H54 (cell line): ENCODE data around the gene ZSWIM6.

Experiments
- DNase-seq: peaks from one replicate; pipeline ENCODE4 v3.0.0; 2011; ENCODE audit warnings: low spot score, mixed read lengths; ENCODE audit not compliant: insufficient read length
- FAIRE-seq: peaks from 3 replicates; lab custom pipeline; 2011; peaks lifted over from hg19 to GRCh38; lab: Jason Lieb, UNC
- POLR2A ChIP-seq: IDR thresholded peaks from 2 replicates; pipeline ENCODE4 v1.6.1; 2011; ENCODE audit warnings: low read depth, mild to moderate bottlenecking, low read length

The ZSWIM6 gene

GRCh38 chr5:61588216-61588615 lies 256.2 kb downstream of the ZSWIM6 start:
- no peak for TF ChIP-seq POLR2A
- DNase-seq (no peak), FAIRE-seq (no peak)

GRCh38 chr5:61589946-61590345 lies 257.9 kb downstream of the ZSWIM6 start:
- TF ChIP-seq POLR2A: no peak
- FAIRE-seq: no peak
- DNase-seq: no peak

- DNase-seq (no peak), FAIRE-seq (no peak)
- no peak for TF ChIP-seq POLR2A
These were observed 258.4 kb downstream of the ZSWIM6 start for GRCh38 chr5:61590473-61590872.

GRCh38 chr5:61591859-61592258 lies 259.8 kb downstream of the ZSWIM6 start:
- TF ChIP-seq POLR2A: no peak
- no peak for DNase-seq
- no peak for FAIRE-seq

- TF ChIP-seq POLR2A: no peak
- no peak for FAIRE-seq
- no peak for DNase-seq
These were observed 263.4 kb downstream of the ZSWIM6 start for GRCh38 chr5:61595426-61595825.
